HCEC 1CT (cell line): ENCODE results near the gene LTA.

Experiments
- DNase-seq: peaks from one replicate; pipeline ENCODE4 v3.0.0-alpha.2; 2017

The LTA gene, protein sequence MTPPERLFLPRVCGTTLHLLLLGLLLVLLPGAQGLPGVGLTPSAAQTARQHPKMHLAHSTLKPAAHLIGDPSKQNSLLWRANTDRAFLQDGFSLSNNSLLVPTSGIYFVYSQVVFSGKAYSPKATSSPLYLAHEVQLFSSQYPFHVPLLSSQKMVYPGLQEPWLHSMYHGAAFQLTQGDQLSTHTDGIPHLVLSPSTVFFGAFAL

DNA sequence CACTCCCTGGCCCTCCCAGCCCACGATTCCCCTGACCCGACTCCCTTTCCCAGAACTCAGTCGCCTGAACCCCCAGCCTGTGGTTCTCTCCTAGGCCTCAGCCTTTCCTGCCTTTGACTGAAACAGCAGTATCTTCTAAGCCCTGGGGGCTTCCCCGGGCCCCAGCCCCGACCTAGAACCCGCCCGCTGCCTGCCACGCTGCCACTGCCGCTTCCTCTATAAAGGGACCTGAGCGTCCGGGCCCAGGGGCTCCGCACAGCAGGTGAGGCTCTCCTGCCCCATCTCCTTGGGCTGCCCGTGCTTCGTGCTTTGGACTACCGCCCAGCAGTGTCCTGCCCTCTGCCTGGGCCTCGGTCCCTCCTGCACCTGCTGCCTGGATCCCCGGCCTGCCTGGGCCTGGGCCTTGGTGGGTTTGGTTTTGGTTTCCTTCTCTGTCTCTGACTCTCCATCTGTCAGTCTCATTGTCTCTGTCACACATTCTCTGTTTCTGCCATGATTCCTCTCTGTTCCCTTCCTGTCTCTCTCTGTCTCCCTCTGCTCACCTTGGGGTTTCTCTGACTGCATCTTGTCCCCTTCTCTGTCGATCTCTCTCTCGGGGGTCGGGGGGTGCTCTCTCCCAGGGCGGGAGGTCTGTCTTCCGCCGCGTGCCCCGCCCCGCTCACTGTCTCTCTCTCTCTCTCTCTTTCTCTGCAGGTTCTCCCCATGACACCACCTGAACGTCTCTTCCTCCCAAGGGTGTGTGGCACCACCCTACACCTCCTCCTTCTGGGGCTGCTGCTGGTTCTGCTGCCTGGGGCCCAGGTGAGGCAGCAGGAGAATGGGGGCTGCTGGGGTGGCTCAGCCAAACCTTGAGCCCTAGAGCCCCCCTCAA, at the start of gene LTA:
Gene LTA (plus strand): TSS at position 249 of the 871 bp plus-strand sequence. CDS start 454 bp downstream, at position 703.
- no peak for DNase-seq

GRCh38 chr6:31525553-31525931, 46.5 kb upstream of the LTA start:
- no peak for DNase-seq

- DNase-seq = peak; percentile 50
These were observed 46.0 kb upstream of the LTA start for GRCh38 chr6:31525932-31526591.

DNA sequence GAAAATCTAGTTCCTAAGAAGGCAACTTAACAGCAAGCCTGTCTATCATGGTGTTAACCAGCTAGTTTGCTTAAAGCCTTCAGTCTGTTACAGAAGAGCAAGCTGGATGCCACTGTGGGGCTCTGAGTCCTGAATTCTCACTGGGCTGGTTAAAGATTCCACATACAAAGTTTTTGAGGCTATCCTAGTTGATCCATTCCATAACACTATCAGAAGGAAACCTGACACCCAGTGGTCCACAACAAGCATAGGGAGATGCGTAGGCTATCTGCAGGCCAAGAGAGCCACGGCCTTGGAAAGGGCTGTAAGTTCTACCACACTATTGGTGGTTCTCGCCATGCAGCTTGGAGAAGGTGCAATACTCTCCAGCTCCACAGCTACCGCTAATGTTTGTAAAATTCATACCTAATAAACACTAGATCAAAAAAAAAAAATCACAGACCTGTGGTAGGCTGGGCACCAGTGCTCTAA, 43.7 kb upstream of the LTA start:
- DNase-seq = no peak

DNA sequence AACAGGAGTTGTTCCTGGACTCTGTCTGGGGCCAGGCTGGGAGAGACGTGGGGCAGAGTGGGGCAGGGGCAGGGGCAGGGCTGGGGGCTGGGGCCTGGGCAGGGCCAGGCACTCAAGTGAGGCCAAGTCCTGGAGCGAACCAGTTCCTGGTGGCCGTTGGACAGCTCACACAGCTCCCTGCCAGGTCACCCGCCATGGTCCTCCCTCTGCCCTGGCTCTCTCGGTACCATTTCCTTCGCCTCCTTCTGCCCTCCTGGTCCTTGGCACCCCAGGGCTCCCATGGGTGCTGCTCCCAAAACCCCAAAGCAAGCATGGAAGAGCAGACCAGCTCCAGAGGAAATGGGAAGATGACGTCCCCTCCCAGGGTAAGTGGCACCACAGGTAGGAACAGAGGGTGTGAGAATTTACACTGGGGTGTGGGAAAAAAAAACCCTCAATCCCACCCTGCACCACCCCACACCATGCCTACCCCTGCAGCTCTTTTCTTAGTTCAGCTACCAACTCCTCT, 43.2 kb upstream of the LTA start, which contains the start of gene MCCD1:
Gene MCCD1 (plus strand): TSS at position 142 of the 508 bp plus-strand sequence. CDS start 53 bp downstream, at position 195.
- no peak for DNase-seq

GRCh38 chr6:31529329-31530150, 42.5 kb upstream of the LTA start:
- no peak for DNase-seq

DNA sequence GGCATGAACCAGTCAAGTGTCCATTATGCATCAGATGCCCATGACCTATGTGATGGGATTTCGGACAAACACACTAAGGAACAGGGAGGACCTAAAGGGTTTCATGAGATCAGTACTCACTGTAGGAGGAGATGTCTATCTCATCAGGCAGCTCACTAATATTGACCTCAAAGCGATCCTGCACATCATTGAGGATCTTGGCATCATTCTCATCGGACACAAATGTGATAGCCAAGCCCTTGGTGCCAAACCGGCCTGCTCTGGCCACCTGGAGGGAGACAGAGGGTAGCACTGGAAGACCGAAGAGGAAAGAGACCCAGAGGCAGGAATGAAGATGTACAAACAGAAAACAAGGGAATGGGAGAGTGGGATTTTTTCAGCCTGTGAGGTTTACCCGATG, 41.4 kb upstream of the LTA start:
- no peak for DNase-seq

- no peak for DNase-seq
These were observed 40.9 kb upstream of the LTA start for GRCh38 chr6:31531162-31531561.

GRCh38 chr6:31531771-31532643, 40.1 kb upstream of the LTA start:
- DNase-seq = no peak

DNA sequence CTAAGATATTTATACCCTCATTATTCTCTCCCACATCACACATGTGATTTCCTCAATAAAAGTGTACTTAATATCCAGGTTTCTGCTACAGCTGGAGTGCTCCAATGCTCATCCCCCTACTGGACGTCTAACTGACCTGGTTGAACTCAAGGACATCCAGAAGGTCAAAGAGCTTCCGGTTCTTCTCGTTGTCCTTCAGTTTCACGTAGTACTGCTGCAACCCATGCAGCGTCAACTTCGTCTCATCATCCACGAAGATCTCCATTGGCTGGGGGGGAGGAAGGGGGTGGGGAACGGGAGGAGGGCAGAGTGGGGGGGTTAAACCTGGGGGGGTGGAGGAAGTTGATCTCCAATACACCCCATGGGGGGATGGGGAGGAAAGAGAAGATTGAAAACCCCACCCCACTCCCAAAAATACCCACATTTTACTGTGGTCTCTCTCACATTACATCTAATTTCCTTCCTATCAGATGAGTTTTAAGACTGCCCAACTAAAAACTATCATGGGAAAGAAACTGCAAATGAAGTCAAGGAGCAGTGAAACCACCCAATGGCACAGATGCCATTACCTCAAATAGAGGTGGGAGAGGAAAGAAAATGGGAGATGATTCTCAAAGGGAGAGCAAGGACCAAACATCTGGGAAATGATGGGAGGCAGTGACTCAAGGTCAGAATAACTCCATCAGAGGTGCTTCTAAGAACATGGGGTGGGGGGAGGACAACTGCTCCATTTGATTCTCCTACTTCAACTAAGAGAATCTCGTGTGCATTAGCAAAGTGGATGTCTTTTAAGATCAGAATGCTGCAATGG, 39.2 kb upstream of the LTA start:
- no peak for DNase-seq

GRCh38 chr6:31533455-31533841, 38.6 kb upstream of the LTA start:
- no peak for DNase-seq

- DNase-seq = no peak
These were observed 38.1 kb upstream of the LTA start for GRCh38 chr6:31534011-31534410.

DNA sequence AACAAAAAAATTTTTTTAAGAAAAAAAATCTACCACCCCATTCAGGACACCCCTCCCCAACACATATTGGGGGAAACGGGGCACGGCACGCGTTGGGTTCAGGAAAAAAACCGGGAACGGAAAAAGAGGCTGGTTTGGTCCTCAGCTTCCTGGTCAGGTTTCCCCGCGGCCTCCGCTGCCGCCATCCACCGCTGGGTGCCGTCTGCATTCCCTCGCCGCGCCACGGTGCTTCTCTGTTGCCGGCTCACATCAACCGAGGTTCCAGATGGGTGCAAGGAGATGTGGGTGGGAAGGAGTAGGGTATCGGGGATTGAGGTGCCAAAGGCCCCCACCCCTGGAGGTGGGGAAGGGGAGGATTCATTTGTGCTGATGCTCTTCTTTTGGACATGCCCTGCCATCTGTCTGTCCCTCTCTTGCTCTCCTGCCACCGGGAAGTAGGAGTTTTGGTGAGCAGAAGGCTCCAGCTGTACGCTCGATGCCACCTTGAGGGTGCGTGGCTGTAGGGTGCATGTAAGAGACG, 37.5 kb upstream of the LTA start:
- no peak for DNase-seq

- no peak for DNase-seq
These were observed 36.4 kb upstream of the LTA start for GRCh38 chr6:31535538-31536324.

DNA sequence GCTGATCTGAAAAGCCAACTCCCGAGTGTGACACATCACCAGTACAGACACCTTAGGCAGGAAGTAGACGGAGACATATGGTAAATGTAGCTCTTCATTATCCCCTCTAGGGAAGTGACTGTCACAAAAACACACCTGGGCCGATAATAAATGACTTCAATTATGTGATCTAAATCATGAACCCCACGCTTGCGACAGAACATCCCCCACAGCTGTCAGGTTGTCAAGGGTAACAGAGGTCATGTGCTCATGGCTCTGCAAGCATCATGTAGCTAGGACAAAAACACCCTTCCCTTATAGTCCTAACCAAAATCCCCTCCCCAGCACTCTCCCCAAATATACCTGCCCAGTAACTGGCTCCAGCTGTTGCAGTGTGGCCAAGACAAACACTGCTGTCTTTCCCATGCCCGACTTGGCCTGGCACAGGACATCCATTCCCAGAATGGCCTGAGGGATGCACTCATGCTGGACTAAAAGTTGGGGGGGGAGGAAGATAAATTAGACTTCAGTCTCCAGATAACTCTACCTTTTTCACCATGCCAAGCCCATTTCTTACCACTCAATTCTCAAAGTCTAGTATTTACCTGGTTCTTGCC, 33.2 kb upstream of the LTA start:
- DNase-seq = no peak

- no peak for DNase-seq
These were observed 31.4 kb upstream of the LTA start for GRCh38 chr6:31540640-31541039.

DNA sequence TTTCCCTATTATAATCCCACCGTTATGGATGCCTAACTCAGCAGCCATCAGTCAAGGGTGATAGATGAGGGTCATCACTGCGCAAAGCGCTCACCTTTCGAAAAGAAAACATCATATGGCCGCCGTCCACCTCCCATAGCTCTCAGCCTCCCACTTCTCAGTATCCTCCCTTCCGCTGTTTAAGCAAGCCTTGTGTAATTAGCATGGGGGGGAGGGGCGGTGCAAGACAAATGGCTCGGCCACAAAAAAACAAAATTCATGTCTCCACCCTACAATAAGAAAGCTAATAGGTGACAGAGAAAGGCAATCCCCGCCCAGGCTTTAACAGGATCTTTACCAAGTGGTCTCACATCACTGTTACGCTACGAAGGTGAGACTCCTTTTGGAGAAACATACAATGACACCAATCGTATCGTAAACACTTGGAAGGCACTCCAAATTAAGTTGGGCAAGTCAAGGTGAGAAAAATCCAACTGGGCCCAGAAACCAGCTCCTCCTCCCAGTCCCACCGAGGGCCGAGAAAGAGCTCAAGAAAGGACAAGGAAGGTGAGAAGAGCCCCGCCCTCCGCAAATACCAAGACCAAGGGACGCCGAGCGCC, 30.9 kb upstream of the LTA start:
- peak; percentile 40 for DNase-seq

GRCh38 chr6:31541658-31542521, 30.2 kb upstream of the LTA start, which contains the start of gene DDX39B:
TSS of gene DDX39B (minus strand) at chr6:31542003. CDS start at chr6:31540532, 1,471 bp downstream.
- peak; percentile 97 for DNase-seq
